Measurements from ENCODE around the gene CACNA1E.

Gene CACNA1E

DNA sequence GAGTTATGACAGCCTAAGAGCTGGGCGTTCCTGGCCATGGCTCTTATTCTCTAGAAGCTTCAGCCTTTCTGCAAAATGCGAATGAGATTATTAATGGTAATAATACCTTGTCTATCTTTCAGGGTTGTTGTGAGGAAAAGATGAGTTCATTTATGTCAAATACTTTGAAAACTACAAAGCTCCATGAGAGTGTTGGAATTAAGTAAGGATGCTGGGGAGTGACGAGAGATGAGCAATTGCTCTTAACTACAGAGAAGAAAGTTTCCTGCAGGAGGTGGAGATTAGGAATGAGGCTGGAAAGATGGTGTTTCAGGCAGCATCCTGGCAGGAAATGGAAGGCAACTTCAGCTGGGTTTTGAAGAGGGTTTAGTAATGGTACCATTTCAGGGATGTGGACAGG is 124.2 kb downstream of the CACNA1E start:
- TF ChIP-seq, protein P1, sequence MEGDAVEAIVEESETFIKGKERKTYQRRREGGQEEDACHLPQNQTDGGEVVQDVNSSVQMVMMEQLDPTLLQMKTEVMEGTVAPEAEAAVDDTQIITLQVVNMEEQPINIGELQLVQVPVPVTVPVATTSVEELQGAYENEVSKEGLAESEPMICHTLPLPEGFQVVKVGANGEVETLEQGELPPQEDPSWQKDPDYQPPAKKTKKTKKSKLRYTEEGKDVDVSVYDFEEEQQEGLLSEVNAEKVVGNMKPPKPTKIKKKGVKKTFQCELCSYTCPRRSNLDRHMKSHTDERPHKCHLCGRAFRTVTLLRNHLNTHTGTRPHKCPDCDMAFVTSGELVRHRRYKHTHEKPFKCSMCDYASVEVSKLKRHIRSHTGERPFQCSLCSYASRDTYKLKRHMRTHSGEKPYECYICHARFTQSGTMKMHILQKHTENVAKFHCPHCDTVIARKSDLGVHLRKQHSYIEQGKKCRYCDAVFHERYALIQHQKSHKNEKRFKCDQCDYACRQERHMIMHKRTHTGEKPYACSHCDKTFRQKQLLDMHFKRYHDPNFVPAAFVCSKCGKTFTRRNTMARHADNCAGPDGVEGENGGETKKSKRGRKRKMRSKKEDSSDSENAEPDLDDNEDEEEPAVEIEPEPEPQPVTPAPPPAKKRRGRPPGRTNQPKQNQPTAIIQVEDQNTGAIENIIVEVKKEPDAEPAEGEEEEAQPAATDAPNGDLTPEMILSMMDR (IDR thresholded peaks at IDR 0.05): no peak

DNA sequence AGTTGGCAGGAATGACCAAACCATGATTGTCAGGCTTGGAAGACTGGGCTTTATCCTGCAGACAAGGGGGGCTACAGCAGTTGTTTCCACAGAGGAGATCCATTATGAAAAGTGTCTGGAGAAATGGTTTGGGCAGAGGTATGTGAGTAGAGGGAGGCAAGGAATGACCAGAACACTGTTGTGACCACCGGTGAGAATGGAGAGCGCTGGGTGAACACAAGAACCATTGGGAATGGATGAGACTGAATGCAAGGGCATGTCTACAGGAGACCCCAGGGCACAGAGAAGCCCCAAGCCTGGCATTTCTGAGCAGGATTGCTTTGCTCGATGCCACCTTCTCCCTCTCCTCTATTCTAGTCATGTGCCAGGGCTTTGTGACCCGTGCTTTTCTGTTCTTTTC is 125.1 kb downstream of the CACNA1E start:
- TF ChIP-seq, protein P1 (IDR thresholded peaks at IDR 0.05): no peak

DNA sequence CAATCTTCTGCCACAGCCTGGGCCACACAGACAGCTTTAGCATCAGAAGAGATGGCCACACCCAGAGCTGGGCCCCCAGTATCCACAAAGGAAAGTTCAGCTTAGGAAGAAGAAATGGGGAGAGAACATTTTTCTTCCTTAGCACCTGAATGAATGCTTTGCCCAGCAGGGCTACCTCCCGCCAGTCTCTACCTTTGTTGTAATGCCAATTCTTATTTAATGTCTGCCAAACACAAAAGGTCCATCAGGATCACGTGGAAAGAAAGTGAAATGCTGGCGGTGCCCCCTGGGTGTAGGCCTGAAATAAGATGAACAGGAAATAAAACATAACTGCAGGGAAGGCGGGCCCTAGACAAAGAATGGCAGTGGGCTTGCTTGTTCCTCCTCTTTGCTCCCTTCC is 125.6 kb downstream of the CACNA1E start:
- TF ChIP-seq, protein P1 (IDR thresholded peaks at IDR 0.05): no peak

DNA sequence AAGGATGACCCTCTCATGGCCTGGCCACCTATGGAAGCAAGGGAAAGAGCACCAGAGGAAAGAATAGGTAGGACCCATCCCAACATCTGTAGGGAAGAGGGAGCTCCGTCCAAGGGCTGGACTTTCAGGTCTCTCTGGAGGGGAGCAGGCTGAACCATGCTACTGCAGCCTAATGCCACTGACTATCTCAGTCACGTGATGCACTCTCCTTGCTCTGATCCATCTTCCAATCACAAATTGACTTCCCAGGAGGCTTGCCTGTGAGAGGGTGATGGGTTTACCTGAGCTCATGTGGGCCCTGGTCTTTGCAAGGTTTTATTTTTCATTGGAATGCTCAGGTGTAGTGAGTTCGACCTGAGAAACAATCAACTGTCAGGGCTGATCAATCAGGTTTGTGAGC is 128.8 kb downstream of the CACNA1E start:
- TF ChIP-seq, protein P1 (IDR thresholded peaks at IDR 0.05): no peak

DNA sequence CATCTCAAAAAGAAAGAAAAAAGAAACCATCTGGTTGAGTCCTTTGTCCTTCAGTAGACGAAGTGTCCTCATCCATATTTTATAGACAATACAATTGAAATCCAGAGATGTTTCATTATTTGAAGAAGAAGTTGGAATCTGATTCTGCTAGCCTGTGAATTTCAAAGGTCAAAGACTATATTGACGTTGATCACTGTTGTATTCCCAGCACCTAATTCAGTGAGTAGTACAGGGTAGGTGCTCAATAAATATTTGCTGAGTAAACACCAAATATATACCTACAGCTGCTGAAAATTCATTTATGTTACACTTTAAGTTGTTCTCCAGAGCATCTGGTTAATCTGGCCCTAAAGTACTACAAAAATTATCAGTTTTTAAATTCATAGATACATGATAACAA is 135.2 kb downstream of the CACNA1E start:
- TF ChIP-seq, protein P1 (IDR thresholded peaks at IDR 0.05): no peak

DNA sequence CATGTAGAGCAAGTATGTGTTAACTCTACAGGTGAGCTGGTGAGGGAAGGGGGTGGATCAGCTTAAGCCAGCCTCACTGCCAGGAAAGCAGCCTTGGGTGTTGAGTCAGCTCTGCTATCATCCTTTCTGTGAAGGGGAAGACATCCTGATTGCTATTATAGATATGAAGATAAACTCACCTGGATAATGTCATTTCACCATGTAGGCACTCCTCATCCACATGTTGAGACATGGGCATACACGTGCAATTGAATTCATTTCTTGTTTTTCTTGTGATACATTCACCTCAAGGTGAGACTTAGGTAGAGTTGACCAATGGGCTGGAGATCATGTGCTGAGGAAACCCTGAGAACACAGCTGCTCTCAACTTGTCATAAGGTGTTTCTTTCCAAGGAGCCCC is 136.9 kb downstream of the CACNA1E start:
- TF ChIP-seq, protein P1 (IDR thresholded peaks at IDR 0.05): no peak

DNA sequence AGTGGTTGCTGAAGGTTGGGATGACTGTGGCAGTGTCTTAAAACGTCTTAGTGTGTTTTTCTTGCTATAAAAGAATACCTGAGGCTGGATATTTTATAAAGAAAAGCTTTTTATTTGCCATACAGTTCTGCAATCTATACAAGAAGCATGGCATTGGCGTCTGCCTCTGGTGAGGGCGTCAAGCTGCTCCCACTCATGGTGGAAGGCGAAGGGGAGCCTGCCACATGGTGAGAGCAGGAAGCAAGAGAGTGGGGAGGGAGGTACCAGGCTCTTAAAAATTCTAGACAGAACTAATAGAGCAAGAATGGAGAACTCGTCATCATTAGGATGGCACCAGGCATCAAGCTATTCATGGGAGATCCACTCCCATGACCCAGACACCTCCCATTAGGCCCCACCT is 140.5 kb downstream of the CACNA1E start:
- TF ChIP-seq, protein P1 (IDR thresholded peaks at IDR 0.05): no peak

DNA sequence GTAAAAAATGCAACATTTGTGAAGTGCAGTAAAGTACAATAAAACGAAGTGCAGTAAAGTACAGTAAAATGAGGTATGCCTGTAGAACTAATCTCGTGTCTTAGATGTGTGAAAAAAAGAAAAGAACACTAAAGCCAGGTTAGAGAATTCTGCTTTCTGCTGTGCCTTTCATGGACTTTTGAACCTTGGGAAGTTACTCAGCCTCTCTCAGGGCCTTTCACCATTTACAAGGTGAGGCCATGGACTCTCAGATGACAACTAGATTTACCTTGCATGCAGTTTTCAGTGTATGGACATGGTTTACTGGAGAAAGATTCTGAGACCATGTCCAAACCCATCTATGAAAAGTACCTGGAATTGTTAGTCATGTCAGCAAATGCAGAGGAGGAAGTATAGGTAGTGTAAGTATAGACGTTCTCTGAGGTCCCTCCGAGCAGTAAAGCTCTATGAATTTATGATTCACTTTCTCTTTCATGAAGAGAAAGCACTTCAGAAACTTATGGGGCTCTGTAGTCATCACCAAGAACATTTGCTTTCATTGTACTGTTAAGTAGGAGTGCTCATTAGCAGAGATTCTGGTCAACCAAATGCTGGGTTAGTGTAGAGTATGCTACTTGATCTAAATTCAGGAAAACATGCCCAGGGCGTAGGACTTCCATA is 143.1 kb downstream of the CACNA1E start:
- TF ChIP-seq, protein P1 (IDR thresholded peaks at IDR 0.05): no peak
